ENCODE results near the gene HELB. TPM values are rescaled to one million over a fixed set of nuclear protein-coding genes. Genes with fewer than 3 reads are reported as not detected.

Gene HELB
- total RNA-seq, 1 experiment from 2014 or later: 10.0 TPM

DNA sequence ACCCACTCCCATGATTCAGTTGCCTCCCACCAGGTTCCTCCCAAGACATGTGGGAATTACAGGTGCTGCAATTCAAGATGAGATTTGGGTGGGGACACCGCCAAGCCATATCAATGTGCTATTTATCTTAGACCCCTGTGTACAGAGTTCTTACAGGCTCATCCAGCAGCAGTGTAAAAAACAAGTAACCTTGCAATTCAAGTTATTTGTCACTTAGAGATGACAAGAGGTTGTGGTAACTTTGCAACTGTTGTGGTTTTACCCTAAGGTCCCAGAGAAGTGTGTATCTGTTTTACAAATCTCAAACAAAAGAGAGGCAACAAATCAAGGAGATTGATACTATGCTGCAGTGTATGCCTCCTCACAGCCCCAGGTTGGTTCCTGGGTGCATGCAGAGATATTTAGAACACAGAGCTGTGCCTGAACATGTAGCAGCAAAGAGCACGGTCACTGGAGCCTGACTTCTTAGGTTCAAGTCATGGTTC is 11.5 kb upstream of the HELB start:
- intact Hi-C loops (cut with micrococcal nuclease; ENCODE audit: unreplicated experiment): no loop called here
- Histone ChIP-seq H3K4me1 (replicated peaks; ENCODE audit: insufficient read depth) (no peaks in the 10 kb centered on the region), H3K27ac (no peak overlapping the region), H3K36me3 (ENCODE audit: low read depth) (no peaks in the 10 kb centered on the region), H3K9me2 (ENCODE audit: insufficient read depth) (no peaks in the 10 kb centered on the region), H3K79me2 (ENCODE audit: low read depth) (no peaks in the 10 kb centered on the region), H3K27me3 (ENCODE audit: insufficient read depth, low read depth) (no peaks in the 10 kb centered on the region), H3K4me2 (no peak overlapping the region), H3F3A (ENCODE audit: insufficient read depth, low read depth) (no peaks in the 10 kb centered on the region), H4K20me1 (ENCODE audit: insufficient read depth) (no peaks in the 10 kb centered on the region), H3K4me3 (no peak overlapping the region), H3K9me3 (ENCODE audit: insufficient read depth, low read depth) (no peaks in the 10 kb centered on the region; the same call in 1 of the 2 replicates), H2AFZ (no peak overlapping the region)
- TF ChIP-seq EZH2 (IDR thresholded peaks at IDR 0.05; ENCODE audit: low read depth): no peak
- TF ChIP-seq, protein P1, sequence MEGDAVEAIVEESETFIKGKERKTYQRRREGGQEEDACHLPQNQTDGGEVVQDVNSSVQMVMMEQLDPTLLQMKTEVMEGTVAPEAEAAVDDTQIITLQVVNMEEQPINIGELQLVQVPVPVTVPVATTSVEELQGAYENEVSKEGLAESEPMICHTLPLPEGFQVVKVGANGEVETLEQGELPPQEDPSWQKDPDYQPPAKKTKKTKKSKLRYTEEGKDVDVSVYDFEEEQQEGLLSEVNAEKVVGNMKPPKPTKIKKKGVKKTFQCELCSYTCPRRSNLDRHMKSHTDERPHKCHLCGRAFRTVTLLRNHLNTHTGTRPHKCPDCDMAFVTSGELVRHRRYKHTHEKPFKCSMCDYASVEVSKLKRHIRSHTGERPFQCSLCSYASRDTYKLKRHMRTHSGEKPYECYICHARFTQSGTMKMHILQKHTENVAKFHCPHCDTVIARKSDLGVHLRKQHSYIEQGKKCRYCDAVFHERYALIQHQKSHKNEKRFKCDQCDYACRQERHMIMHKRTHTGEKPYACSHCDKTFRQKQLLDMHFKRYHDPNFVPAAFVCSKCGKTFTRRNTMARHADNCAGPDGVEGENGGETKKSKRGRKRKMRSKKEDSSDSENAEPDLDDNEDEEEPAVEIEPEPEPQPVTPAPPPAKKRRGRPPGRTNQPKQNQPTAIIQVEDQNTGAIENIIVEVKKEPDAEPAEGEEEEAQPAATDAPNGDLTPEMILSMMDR (conservative IDR thresholded peaks at IDR 0.05): no peak
- ChIA-PET CTCF (no interaction called here), POLR2A (ENCODE audit: unreplicated experiment) (no interaction called here)
- BruUV-seq (replicated peaks): no TSS peak
- no peak for DNase-seq

DNA sequence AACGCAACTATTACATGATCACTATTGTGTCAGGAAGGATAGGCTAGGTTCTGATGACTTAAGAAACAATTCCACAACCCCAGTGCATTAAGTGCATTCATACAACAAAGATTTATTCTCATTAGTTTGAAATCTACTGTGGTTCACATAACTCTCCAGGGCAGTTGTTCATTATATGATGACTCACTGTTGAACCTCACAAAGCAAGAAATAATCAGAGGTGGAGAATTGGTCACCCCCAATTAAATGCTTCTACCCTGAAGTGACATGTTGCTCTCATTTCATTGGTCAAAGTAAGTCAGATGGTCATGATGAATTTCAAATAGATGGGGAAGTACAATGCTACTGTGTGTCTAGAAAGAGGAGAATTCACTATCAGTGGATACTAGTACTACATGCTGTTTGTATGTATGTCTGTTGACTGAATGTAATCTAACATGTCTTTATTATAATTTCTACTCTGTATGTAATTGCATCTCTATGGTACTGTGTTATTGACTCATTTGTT is 6.1 kb upstream of the HELB start:
- TF ChIP-seq EZH2 (IDR thresholded peaks at IDR 0.05; ENCODE audit: low read depth): no peak
- TF ChIP-seq, protein P1 (conservative IDR thresholded peaks at IDR 0.05): no peak
- H3K4me3 ChIP-seq: no peak overlapping the region
- no peak overlapping the region for H2AFZ ChIP-seq
- CTCF ChIA-PET: no interaction called here
- no peaks in the 10 kb centered on the region for H3K9me2 ChIP-seq (ENCODE audit: insufficient read depth)
- H3F3A ChIP-seq (ENCODE audit: insufficient read depth, low read depth): no peaks in the 10 kb centered on the region; the same call in 1 of the 2 replicates
- H3K27ac ChIP-seq: no peak overlapping the region
- H3K9me3 ChIP-seq (ENCODE audit: insufficient read depth, low read depth): no peaks in the 10 kb centered on the region; the same call in 1 of the 2 replicates
- no peaks in the 10 kb centered on the region for H3K79me2 ChIP-seq (ENCODE audit: low read depth)
- intact Hi-C loops (cut with micrococcal nuclease; ENCODE audit: unreplicated experiment): no loop called here
- POLR2A ChIA-PET (ENCODE audit: unreplicated experiment): no interaction called here
- no TSS peak for BruUV-seq (replicated peaks)
- no peaks in the 10 kb centered on the region for H3K4me1 ChIP-seq (replicated peaks; ENCODE audit: insufficient read depth)
- H3K4me2 ChIP-seq: no peak overlapping the region
- DNase-seq: no peak
- H3K36me3 ChIP-seq (ENCODE audit: low read depth): no peaks in the 10 kb centered on the region
- no peaks in the 10 kb centered on the region for H4K20me1 ChIP-seq (ENCODE audit: insufficient read depth)
- no peaks in the 10 kb centered on the region for H3K27me3 ChIP-seq (ENCODE audit: insufficient read depth, low read depth)

DNA sequence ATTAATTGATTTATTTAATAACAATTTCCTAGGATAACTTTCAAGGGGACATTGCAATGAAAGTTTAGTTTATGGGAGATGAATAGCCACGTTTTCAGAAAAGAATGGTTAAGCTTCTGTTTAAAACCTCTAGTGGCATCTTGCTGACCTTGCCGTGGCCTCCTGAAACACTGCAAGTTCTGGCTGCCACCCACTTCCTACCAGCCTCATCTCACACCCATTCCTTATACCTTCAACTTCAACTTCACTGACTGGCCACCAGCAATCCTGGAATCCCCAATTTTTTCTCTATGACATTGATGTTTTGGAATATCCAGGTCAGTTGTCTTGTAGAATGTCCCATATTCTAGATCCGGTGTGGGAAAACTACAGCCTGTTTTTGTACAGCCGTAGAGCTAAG is 5.2 kb upstream of the HELB start:
- Histone ChIP-seq H2AFZ (no peak overlapping the region), H3F3A (ENCODE audit: insufficient read depth, low read depth) (no peaks in the 10 kb centered on the region; the same call in 1 of the 2 replicates), H3K27me3 (ENCODE audit: insufficient read depth, low read depth) (no peaks in the 10 kb centered on the region), H4K20me1 (ENCODE audit: insufficient read depth) (no peaks in the 10 kb centered on the region), H3K9me2 (ENCODE audit: insufficient read depth) (no peaks in the 10 kb centered on the region), H3K79me2 (ENCODE audit: low read depth) (no peaks in the 10 kb centered on the region), H3K27ac (no peak overlapping the region), H3K4me1 (replicated peaks; ENCODE audit: insufficient read depth) (no peaks in the 10 kb centered on the region), H3K4me2 (no peak overlapping the region), H3K9me3 (ENCODE audit: insufficient read depth, low read depth) (no peaks in the 10 kb centered on the region; the same call in 1 of the 2 replicates), H3K36me3 (ENCODE audit: low read depth) (no peaks in the 10 kb centered on the region), H3K4me3 (no peak overlapping the region)
- BruUV-seq (replicated peaks): no TSS peak
- no peak for DNase-seq
- POLR2A ChIA-PET (ENCODE audit: unreplicated experiment): no interaction called here
- intact Hi-C loops (cut with micrococcal nuclease; ENCODE audit: unreplicated experiment): no loop called here
- CTCF ChIA-PET: no interaction called here
- TF ChIP-seq, protein P1 (conservative IDR thresholded peaks at IDR 0.05): no peak
- TF ChIP-seq EZH2 (IDR thresholded peaks at IDR 0.05; ENCODE audit: low read depth): no peak
